Skeletal muscle satellite cell (primary cell): Measurements from ENCODE around the gene KRTAP19-5. TPM values are rescaled to one million over a fixed set of nuclear protein-coding genes. Genes with fewer than 3 reads are reported as not detected.

Experiments
- H3K27me3 ChIP-seq: 2 replicates; pipeline ENCODE4 v1.7.0; 2013; ENCODE audit warnings: low read length; ENCODE audit not compliant: control insufficient read depth, insufficient read depth
- H3K36me3 ChIP-seq: 2 replicates; pipeline ENCODE4 v1.7.0; 2013; ENCODE audit warnings: mild to moderate bottlenecking, control low read depth, low read length; ENCODE audit not compliant: insufficient read depth
- H3K4me1 ChIP-seq: 2 replicates; pipeline ENCODE4 v1.7.0; 2013; ENCODE audit warnings: low read length; ENCODE audit not compliant: control insufficient read depth, insufficient read depth
- H3K4me2 ChIP-seq: 2 replicates; pipeline ENCODE4 v1.7.0; 2013; ENCODE audit warnings: mild to moderate bottlenecking, low read length
- H3K4me3 ChIP-seq: 2 replicates; pipeline ENCODE4 v1.7.0; 2013; ENCODE audit warnings: low read length
- H3K9ac ChIP-seq: 2 replicates; pipeline ENCODE4 v1.7.0; 2013; ENCODE audit warnings: mild to moderate bottlenecking, low read depth, low read length, moderate library complexity
- H3K9me3 ChIP-seq: replicated peaks from 2 replicates; pipeline ENCODE4 v1.7.0; 2013; ENCODE audit warnings: mild to moderate bottlenecking, control low read depth, low read length
- small RNA-seq: library from RNA; depleted of rRNA; stranded (forward); fragments of <200 nt; gene quantifications from one replicate; pipeline ENCODE3, GENCODE V24; 2012

KRTAP19-5 gene

DNA sequence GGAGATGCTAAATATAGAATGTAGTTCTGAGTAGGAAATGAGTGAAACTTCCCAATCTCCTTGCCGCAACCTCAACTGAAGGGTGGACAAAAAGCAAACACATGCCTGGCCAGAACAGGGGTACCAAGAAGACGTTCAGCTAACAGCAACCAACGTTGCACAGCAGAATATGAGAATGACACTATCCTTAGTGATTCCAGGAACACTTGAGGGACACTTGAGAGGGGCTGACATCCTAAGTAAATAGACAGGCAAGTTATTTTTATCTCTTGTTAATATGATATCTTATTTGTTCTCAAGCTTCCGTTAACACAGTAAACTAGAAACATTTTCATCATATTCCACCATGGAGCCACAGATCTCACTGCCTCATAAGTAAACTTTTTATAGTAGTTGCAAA is 22.7 kb downstream of the KRTAP19-5 start:
- Histone ChIP-seq H3K4me1 (no peaks in the 10 kb centered on the region), H3K4me2 (no peak overlapping the region), H3K36me3 (no peaks in the 10 kb centered on the region), H3K9me3 (peaks cover 3% of the 10 kb centered on the region), H3K27me3 (no peaks in the 10 kb centered on the region), H3K9ac (no peak overlapping the region), H3K4me3 (no peak overlapping the region)

GRCh38 chr21:30478004-30478403 is 23.9 kb downstream of the KRTAP19-5 start:
- H3K4me1 ChIP-seq: no peaks in the 10 kb centered on the region
- H3K36me3 ChIP-seq: no peaks in the 10 kb centered on the region
- H3K4me3 ChIP-seq: no peak overlapping the region
- H3K4me2 ChIP-seq: no peak overlapping the region
- no peaks in the 10 kb centered on the region for H3K27me3 ChIP-seq
- no peak overlapping the region for H3K9ac ChIP-seq
- peaks cover 3% of the 10 kb centered on the region for H3K9me3 ChIP-seq

DNA sequence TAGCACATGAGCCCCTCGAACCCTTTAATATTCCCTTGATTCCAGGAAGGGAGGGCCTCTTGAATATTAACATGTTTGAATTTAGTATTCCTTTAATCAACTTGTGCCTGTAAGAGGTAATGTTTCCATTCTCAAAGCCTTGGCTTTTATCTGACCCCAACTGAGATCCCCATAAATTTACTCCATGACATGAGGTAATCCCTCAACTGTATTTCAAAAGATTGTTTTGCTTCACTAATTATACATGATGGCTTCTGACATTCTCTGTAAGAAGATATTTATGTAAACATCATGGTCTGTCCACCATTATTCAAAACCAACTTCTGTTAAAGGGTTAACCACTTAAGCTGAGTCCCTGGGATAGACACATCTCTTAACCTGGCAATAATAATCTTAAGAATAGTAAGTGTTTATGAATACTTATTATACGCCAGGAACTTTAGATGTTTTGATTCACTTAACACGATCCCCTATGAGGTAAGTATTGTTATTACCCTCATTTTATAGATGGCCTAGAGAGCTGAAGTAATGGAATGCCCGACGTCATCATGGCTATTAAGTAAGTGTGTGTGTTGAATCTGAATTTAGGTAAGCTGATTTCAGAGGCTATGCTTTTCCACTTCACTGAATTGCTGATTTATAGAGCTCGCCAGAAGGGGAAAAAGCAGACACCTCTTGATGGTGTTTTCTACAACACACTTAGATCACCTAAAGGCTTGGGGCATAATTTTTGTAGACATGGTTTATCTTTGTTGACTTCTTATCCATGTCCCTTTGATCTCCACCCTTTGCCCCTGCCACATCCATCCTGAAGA is 32.8 kb downstream of the KRTAP19-5 start:
- Histone ChIP-seq H3K4me1 (no peaks in the 10 kb centered on the region), H3K4me2 (no peak overlapping the region), H3K4me3 (no peak overlapping the region), H3K36me3 (no peaks in the 10 kb centered on the region), H3K27me3 (no peaks in the 10 kb centered on the region), H3K9me3 (no peaks in the 10 kb centered on the region), H3K9ac (no peak overlapping the region)

- Histone ChIP-seq H3K4me1 (no peaks in the 10 kb centered on the region), H3K9me3 (peaks cover 4% of the 10 kb centered on the region), H3K4me2 (no peak overlapping the region), H3K9ac (no peak overlapping the region), H3K36me3 (no peaks in the 10 kb centered on the region), H3K4me3 (no peak overlapping the region), H3K27me3 (no peaks in the 10 kb centered on the region)
Measured at GRCh38 chr21:30463713-30464112, 38.2 kb downstream of the KRTAP19-5 start.

Small RNAs within 50 kb of the gene (small RNA-seq; reads per million reads assigned to genes)
- gene AP000567.1: not detected
- not detected for gene KRTAP19-10P
- gene KRTAP19-11P: not detected
- gene KRTAP19-9P: not detected
